GM18519 (cell line): Measurements from ENCODE around the gene WNT7B.

Source experiments
- ATAC-seq: cut with Tn5 transposase; IDR thresholded peaks from one replicate; pipeline ENCODE4 v1.9.1; 2021; ENCODE audit warnings: mild to moderate bottlenecking, moderate library complexity; ENCODE audit not compliant: unreplicated experiment, low FRiP score

The WNT7B gene

GRCh38 chr22:45997077-45997776 is 20.3 kb upstream of the WNT7B start:
- no peak for ATAC-seq

GRCh38 chr22:45996241-45997076 is 19.5 kb upstream of the WNT7B start:
- no peak for ATAC-seq

- ATAC-seq = no peak
Measured at GRCh38 chr22:45995405-45996101, 18.6 kb upstream of the WNT7B start.

DNA sequence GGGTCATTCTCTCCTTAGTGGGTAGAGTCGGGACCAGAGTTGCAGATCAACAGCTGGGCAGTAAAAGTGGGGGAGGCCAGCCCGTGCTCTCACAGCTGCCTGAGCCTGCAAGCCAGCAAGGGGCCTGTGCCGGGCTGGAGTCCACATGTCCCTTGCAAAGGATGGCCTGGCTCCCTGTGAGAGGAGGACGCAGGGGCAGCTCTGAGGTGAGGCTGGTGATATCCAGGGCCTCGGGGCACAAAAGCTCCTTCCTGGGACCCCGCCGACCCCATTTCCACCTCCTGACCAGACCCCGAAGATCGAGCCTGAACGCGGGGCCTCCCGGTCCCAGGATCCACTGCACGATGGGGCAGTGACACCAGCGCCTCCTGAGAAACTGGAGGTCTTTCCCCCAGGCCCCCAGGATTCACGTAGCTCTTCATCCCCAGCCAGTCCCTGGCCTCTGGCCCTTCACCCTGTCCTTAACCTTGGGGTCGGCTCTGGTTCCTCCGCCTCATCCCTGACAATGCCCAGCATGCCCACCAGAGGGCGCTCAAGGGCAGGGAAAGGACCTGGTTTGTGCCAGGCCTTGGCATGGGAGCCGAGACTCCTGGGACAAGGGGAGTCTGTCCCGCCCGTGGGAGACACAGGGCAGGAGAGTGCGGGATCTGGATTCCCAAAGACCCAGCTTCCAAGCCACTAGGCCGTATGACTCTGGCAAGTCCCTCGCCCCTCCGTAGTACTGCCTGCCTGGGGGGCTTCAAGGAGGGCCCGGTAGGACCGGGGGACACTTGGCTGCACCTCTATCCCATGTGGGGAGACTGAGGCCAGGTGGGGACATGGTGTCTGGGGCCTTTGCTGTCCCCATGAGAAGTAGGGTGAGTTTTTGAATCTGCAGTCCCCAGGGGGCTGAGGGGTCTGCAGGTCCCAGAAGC is 17.8 kb upstream of the WNT7B start:
- ATAC-seq = no peak

DNA sequence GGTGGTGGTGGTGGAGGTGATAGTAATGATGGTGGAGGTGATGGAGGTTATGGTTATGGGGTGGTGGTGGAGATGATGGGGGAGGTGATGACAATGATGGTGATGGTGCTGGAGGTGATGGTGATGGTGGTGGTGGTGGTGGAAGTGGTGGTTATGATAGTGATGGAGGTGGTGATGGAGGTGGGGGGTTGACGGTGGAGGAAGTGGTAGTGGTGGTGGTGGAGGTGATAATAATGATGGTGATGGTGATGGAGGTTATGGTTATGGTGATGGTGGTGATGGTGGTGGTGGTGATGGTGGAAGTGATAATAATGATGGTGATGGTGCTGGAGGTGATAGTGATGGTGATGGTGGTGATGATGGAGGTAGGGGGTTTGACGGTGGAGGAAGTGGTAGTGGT is 16.9 kb upstream of the WNT7B start:
- ATAC-seq = no peak

DNA sequence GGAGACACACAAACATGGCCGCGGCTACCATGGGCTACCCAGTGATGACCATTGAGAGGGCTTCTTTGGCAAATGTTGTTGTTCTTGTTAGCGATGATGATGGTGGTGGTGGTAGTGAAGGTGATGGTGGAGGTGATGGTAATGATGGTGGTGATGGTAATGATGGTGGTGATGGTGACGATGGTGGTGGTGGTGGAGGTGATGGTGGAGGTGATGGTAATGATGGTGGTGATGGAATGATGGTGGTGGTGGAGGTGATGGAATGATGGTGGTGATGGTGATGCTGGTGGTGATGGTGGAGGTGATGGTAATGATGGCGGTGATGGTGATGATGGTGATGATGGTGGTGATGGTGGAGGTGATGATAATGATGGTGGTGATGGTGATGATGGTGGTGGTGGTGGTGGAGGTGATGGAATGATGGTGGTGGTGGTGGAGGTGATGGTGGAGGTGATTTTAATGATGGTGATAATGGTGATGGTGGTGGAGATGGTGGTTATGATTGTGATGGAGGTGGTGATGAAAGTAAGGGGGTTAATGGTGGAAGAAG is 16.3 kb upstream of the WNT7B start:
- no peak for ATAC-seq

GRCh38 chr22:45992737-45993136 is 15.8 kb upstream of the WNT7B start:
- ATAC-seq = no peak

DNA sequence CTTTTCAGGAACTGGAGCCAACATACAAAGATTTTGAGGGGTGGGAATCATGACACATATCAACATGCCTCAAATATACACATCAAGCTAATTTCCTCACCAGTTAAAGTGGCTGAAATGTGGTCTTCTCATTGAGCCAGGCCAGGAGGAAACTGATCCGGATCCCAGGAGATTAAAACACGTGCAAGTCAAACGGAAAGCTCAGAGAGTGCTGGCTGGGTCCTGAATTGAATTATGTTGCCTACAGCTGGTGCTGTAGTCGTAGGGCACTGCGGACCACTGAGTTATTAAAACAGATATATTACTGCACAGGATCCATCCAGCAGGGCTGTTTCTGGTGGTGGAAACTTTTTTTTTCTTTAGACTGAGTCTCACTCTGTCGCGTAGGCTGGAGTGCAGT is 14.1 kb upstream of the WNT7B start:
- ATAC-seq = no peak

- ATAC-seq = no peak
Measured at GRCh38 chr22:45987136-45987861, 10.3 kb upstream of the WNT7B start.

DNA sequence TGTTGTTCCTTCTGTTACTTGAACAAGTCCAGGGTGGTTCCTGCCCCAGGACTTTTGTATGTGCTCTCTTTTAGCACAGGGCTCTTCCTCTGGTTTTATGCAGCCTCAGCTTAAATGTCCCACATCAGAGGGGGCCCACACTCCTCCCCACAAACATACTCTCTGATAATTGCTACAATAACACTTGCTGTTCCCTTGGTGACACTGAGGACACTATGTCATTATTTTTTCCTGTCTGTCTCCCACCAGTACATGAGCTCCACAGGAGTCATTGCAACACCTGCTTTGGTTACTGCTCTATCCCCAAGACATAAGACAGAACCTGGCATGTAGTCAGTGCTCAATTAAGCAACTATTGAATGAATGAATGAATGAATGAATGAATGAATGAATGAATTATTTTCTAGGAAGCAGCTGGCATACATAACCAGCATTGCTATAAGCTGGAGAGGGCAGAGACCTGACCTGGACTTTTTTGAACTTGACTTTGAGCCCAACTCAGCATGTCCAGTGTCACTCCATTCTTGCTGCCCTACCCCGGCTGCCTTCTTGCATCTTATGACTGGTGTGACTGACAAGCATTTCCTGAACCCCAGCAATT is 7.5 kb upstream of the WNT7B start:
- no peak for ATAC-seq

DNA sequence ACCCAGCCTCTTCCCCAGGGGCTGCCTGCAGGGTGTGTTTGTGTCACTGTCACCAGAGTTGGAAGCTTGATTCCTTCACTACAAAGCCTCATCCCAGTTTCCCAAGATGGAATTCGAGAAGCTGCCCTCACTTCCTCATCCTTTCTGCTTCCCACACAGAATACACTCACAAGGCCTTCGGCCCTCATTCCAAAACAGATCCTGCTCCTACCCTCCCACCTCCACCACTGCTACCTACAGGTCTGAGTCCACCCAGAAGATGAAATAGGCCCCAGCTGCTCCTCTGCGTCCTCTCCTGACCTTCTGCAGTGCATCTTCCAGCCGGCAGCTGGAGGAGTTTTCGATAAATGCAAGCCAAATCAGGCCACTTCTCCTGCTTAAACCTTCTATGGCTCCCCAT is 6.8 kb upstream of the WNT7B start:
- ATAC-seq = no peak

DNA sequence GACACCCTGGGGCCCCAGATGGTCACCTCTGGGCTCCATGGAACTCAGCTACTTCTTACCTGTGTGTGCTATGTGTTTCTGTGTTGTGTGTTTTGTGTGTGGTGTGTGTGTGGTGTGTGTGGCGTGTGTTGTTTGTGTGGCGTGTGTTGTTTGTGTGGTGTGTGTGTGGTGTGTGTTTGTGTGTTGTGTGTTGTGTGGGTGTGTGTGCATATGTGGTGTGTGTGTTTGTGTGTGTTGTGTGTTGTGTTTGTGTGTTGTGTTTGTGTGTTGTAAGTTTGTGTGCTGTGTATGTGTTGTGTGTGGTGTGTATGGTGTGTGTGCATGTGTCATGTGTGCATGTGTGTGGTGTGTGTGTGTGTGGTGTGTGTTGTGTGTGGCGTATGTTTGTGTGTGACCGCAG is 3.8 kb upstream of the WNT7B start:
- ATAC-seq = no peak

DNA sequence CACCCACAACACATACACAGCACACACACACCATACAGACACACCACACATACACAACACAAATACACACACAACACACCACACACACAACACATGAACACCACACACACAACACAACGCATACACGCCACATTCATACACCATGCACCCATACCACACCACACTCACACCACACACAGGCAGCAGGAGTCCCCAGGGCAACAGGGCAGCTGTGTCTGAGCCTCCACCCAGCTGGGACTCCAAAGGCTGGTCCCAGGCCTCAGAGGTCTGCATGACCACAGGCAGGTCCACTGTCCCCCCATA is 3.3 kb upstream of the WNT7B start:
- ATAC-seq = no peak

GRCh38 chr22:45978275-45978713 is 1.3 kb upstream of the WNT7B start:
- ATAC-seq = no peak

DNA sequence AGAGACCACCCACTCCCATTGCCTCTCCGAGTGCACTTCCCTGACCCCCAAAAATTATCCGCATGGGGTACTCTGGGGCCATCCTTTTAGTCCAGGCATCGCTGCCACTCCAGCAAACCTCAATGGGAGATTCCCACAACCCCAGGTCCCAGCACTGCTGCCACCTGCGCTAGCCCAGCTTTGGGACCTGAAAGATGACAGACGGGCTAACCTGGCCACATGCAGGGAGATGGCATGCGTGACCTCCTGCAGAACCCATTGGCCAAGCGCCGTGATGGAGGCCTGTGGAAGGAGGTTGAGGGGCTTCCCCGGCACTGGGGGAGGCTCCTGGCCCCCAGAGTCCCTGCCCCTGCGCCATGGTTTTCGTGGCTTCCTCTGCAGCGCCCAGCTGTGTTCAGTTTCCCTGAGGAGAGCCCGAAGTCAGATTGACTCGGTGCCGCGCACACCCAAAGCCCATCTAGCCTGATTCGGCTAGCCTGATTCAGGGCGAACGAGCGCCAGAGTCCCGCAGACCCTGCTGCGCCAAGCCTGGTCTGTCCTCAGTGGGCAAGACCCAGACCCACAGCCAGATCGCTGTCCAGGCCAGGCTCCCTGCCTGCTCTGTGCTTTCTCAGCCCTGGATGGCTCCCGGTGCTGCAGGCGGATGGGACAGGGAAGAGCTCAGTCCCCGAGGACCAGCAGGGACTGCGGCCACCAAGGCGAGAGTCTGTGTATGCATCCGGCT is 751 bp upstream of the WNT7B start:
- no peak for ATAC-seq

- ATAC-seq = no peak
Measured at GRCh38 chr22:45976254-45977002, 534 bp downstream of the WNT7B start.

DNA sequence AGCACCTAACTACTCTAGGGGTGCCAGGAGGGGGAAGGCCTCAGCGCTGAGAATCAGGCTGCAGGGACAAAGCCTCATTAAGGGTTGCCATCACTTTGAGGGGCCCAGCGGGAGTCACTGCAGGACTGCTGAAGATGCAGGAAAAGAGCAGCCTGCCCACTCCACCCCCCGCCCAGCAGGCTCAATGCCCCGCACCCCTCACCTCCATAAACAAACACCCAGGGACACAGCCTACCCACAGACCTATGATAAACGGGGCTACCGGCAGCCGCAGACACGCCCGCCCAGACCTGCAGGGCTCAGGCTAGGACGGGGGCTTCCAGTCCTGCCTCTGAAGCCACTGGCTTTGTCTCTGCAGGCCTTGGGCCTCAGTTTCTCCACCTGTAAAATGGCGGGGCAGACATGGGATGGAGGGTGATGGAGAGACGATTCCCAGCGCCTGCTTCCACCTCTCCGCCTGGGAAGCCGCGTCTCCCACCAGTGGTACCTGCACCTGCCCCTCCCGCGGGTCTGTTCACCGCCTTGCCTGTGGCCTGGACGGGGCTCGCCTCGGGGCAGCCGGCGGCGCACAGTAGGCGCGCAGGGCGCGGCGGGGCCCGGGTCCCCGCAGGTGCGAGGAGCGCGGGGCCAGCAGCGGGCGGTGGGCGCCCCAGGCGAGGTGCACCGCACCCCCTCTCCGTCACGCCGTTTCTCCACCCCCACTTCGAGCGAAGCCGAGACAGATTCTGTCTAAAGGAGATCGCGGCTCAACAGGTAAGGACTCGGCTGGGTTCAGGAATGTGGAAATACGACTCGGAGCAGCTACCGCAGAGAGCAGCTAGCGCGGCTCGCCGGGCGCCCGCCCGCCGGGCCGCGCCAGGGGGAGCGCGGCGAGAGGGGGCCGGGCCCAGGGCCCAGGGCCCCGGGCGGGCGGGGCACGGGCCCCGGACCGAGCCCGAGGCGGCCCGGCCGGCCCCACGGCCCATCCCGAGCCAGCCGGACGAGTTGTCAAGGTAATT is 1.5 kb downstream of the WNT7B start:
- no peak for ATAC-seq
